AG09319 (cell line): Measurements from ENCODE around the gene FNDC3B.

Experiments
- DNase-seq: peaks from one replicate; pipeline ENCODE4 v3.0.0-alpha.2; 2010; ENCODE audit warnings: low read depth; ENCODE audit errors: extremely low read depth
- CTCF ChIP-seq: IDR thresholded peaks from 2 replicates; pipeline ENCODE4 v1.5.1; 2011; ENCODE audit warnings: low read depth, mild to moderate bottlenecking, inconsistent platforms, low read length, moderate library complexity

Gene FNDC3B

GRCh38 chr3:172021164-172021563, 18.2 kb upstream of the FNDC3B start:
- TF ChIP-seq CTCF: no peak
- no peak for DNase-seq

- DNase-seq: no peak
- TF ChIP-seq CTCF: no peak
Measured at GRCh38 chr3:172021859-172022258, 17.5 kb upstream of the FNDC3B start.

- no peak for TF ChIP-seq CTCF
- DNase-seq: no peak
Measured at GRCh38 chr3:172023915-172024314, 15.5 kb upstream of the FNDC3B start.

GRCh38 chr3:172024679-172025078, 14.7 kb upstream of the FNDC3B start:
- no peak for DNase-seq
- no peak for TF ChIP-seq CTCF

- no peak for DNase-seq
- no peak for TF ChIP-seq CTCF
Measured at GRCh38 chr3:172029425-172030098, 9.8 kb upstream of the FNDC3B start.

GRCh38 chr3:172030181-172030580, 9.2 kb upstream of the FNDC3B start:
- no peak for TF ChIP-seq CTCF
- no peak for DNase-seq

- TF ChIP-seq CTCF: no peak
Measured at GRCh38 chr3:172031996-172032395, 7.4 kb upstream of the FNDC3B start.

More at GRCh38 chr3:172031996-172032395, 7.4 kb upstream of the FNDC3B start:
- DNase-seq: no peak
